GM06990 (cell line): ENCODE measurements around the gene PSMD13.
"Not testable (repeated sequence)": the region's sequence is repeated elsewhere in the genome, so short reads cannot be mapped to it uniquely, and the experiment has no call there.

ENCODE experiments used
- DNase-seq: peaks from one replicate; pipeline ENCODE4 v3.0.0-alpha.2; 2011; ENCODE audit not compliant: insufficient read length; ENCODE audit errors: extremely low read depth
- H3K27me3 ChIP-seq: replicated peaks from 2 replicates; pipeline ENCODE4 v1.6.0; 2011; ENCODE audit warnings: low read length; ENCODE audit not compliant: control insufficient read depth, insufficient read depth
- H3K36me3 ChIP-seq: 2 replicates; pipeline ENCODE4 v1.5.1; 2011; ENCODE audit warnings: low read length; ENCODE audit not compliant: control insufficient read depth, insufficient read depth
- H3K4me3 ChIP-seq: replicated peaks from 2 replicates; pipeline ENCODE4 v1.5.1; 2011; ENCODE audit warnings: low read depth, mild to moderate bottlenecking, control low read depth, low read length
- TF ChIP-seq, protein P1 (sequence below): IDR thresholded peaks from 2 replicates; pipeline ENCODE4 v1.5.1; 2011; ENCODE audit warnings: low read length, control low read depth, mild to moderate bottlenecking, inconsistent platforms; ENCODE audit not compliant: insufficient read depth, poor library complexity, severe bottlenecking

The PSMD13 gene

DNA sequence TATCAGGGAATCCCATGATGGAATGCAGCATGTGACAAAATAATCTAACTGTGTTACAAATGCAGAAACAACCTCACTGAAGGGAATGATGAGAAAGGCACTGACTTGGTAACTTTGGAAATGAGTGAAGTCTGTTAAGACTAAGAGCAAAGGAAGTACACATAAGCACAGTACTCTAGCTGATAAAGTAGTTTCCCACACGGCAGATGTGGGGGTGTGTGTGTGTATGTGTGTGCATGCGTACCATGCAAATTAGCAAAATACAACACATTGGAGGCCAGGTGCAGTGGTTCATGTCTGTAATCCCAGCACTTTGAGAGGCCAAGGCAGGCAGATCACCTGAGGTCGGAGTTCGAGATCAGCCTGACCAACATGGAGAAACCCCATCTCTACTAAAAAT, 24.8 kb downstream of the PSMD13 start:
- no peaks in the 10 kb centered on the region for H3K36me3 ChIP-seq

DNA sequence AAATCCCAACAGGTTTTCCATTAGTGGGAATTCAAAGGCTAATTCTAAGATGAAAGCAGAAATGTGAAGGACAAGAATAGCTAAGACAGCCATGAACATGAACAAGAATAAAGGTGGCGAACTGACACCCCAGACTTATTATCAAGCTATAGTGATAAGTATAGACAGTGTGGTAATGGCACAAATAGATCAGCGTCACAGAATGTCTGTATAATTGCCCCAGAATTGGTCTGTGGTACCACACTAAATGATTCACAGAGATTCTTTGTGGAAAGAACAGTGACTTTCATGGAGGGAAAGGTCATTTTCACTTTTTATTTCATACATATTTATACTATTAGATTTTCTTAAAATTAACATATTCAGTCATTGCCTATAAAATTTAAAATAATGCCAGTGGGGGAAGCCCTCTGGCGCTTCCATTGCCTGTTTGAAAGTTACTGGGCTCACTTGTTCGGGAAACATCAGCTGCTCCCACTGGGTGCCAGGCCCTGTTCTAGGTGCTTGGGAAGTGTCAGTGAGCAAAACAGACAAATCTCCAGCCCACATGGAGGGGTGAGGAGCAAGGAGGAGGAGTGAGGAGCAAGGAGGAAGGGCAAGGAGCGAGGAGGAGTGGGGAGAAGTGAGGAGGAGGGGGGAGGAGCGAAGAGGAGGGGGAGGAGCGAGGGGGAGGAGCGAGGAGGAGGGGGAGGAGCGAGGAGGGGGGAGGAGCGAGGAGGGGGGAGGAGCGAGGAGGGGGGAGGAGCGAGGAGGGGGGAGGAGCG, 30.1 kb downstream of the PSMD13 start:
- DNase-seq, result no peak
- no peak overlapping the region for H3K4me3 ChIP-seq
- no peaks in the 10 kb centered on the region for H3K27me3 ChIP-seq
- no peaks in the 10 kb centered on the region for H3K36me3 ChIP-seq
- TF ChIP-seq, protein P1, sequence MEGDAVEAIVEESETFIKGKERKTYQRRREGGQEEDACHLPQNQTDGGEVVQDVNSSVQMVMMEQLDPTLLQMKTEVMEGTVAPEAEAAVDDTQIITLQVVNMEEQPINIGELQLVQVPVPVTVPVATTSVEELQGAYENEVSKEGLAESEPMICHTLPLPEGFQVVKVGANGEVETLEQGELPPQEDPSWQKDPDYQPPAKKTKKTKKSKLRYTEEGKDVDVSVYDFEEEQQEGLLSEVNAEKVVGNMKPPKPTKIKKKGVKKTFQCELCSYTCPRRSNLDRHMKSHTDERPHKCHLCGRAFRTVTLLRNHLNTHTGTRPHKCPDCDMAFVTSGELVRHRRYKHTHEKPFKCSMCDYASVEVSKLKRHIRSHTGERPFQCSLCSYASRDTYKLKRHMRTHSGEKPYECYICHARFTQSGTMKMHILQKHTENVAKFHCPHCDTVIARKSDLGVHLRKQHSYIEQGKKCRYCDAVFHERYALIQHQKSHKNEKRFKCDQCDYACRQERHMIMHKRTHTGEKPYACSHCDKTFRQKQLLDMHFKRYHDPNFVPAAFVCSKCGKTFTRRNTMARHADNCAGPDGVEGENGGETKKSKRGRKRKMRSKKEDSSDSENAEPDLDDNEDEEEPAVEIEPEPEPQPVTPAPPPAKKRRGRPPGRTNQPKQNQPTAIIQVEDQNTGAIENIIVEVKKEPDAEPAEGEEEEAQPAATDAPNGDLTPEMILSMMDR, result no peak

More for the DNA sequence above, 24.8 kb downstream of the PSMD13 start:
- TF ChIP-seq, protein P1, result no peak
- Histone ChIP-seq H3K27me3 (no peaks in the 10 kb centered on the region), H3K4me3 (no peak overlapping the region)
- DNase-seq, result no peak

DNA sequence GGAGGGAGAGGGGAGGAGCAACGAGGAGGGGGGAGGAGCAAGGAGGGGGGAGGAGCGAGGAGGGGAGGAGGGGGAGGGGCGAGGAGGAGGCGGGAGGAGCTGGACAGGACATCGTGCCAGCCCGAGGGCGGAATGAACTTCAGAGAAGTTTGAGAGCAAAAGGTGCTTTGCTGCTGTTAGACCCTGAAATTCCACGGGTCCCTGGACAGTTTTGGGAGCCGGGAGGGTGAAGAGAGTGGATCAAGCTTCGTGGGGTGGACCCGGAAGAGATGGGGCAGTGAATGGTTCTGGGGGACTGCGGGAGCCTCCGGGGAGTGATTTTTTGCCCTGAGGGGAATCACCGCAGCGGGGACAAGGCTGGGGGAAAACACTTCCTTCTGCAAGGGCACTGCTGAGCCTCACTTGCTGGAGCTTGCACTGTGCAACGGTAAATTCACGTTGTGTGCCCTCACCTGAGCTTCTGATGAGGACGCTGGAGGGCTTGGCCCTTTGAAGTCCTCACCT, 30.8 kb downstream of the PSMD13 start:
- H3K4me3 ChIP-seq, result peak overlapping the region; percentile 67
- no peaks in the 10 kb centered on the region for H3K36me3 ChIP-seq
- TF ChIP-seq, protein P1, result no peak
- no peaks in the 10 kb centered on the region for H3K27me3 ChIP-seq
- DNase-seq, result peak; percentile 75

- DNase-seq, result peak; percentile 72
- H3K36me3 ChIP-seq, H3K27me3 ChIP-seq: not testable (repeated sequence)
- H3K4me3 ChIP-seq, result peak overlapping the region; percentile 67
Observed at GRCh38 chr11:268716-269145, 32.0 kb downstream of the PSMD13 start.

DNA sequence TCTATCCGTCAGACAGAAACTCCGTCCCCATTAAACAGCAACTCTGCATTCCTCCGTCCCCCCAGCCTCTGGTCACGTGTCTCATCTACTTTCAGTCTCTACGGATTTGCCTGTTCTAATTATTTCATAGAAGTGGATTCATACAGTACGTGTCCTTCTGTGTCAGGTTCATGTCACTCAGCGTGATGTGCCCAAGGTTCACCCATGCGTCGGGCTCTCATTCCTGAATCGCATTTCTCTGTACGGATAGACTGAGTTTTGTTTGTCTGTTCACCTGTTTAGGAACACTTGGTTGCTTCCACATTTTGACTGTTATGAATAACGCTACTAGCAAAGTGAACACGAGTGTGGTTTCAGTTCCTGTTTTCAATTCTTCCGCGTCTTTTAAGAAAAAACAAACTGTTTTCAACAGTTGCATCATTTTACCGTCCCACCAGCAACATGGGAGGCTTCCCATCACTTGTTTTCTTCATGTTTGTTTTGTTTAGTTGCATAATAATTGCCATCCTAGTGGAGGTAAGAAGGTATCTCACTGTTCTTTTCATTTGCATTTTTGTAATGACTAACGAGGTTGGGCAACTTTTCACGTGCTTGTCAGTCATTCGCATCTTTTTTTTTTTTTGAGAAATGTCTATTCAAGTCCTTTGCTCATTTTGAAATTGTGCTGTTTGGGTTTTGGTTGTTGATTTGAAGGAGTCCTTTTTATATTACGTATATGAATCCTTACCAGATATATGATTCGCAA, 32.5 kb downstream of the PSMD13 start:
- no peaks in the 10 kb centered on the region for H3K36me3 ChIP-seq
- DNase-seq, result peak; percentile 84
- H3K27me3 ChIP-seq, result no peaks in the 10 kb centered on the region
- TF ChIP-seq, protein P1, result no peak
- H3K4me3 ChIP-seq, result peak overlapping the region; percentile 67

DNA sequence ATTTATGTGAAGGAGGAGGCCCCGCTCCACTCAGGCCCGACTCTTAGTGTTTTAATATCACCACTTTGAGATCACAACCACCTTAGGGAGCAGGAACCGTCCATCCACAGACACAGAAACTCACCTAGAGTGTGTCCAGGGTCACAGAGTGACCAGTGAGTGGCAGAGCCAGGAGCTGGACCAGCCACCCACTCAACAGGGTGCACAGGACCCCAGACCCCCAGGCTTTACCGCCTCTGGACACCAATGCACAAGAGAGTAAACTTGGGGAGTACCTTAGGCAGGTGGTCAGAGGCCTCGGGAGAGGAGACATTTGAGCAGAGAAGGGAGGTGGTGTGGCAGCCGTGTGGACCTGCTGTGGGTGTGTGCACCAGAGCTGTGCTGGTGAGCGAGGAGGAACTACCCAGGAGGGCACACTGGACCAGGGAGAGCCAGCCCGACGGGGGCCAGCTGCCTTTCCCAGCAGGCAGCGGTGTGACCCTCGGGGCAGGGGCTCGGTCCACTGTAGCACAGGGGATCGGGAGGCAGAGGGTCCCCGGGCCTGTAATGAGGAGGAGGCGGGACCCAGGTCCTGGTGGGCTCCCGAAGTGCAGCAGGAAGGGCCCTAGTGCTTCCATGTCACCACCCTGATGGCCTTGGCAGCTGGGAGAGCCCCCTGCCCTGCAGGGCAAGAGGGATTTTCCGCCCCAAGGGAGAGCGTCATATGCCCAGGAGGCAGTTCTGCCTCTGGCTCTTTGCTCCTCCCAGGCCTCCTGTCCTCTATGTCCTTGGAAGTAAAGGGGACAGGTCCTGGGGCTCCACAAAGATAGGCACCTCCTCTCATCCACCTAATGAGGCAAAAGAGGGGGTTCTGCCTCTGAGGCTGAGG, 33.9 kb downstream of the PSMD13 start:
- no peaks in the 10 kb centered on the region for H3K27me3 ChIP-seq
- no peaks in the 10 kb centered on the region for H3K36me3 ChIP-seq
- no peak for DNase-seq
- no peak overlapping the region for H3K4me3 ChIP-seq
- TF ChIP-seq, protein P1, result no peak
